Activated CD8-positive, alpha-beta memory T cell treated with anti-CD3 and anti-CD28 coated beads for 36 hours (primary cell): ENCODE data around the gene MKX. TPM values are rescaled to one million over a fixed set of nuclear protein-coding genes. Genes with fewer than 3 reads are reported as not detected.

ENCODE experiments used
- CTCF ChIA-PET: fragments of 350-600 bp; sonication (Branson Sonifier 250); formaldehyde crosslinking; loops from one replicate; lab custom pipeline; 2021; ENCODE audit warnings: antibody characterized with exemption; lab: Charles Lee
- POLR2A ChIA-PET: fragments of 350-600 bp; sonication (Branson Sonifier 250); formaldehyde crosslinking; loops from one replicate; lab custom pipeline; 2021; ENCODE audit warnings: antibody characterized with exemption; lab: Charles Lee
- total RNA-seq, 2 experiments: library from RNA; stranded (reverse); gene quantifications; one replicate each; pipeline ENCODE4 v1.2.3, GENCODE V29; 2021

The MKX gene
- total RNA-seq = under 1 TPM; 0.27 to 0.30 TPM

- ChIA-PET POLR2A (no interaction called here), CTCF (no interaction called here)
Observed at GRCh38 chr10:27745732-27746396, at the start of gene MKX. MKX (minus strand) TSS chr10:27745819; CDS start chr10:27743415, 2,404 bp downstream.

GRCh38 chr10:27794157-27794556 is 48.5 kb upstream of the MKX start:
- CTCF ChIA-PET = no interaction called here
- POLR2A ChIA-PET = no interaction called here

GRCh38 chr10:27792216-27792615 is 46.6 kb upstream of the MKX start:
- ChIA-PET CTCF (no interaction called here), POLR2A (no interaction called here)

- POLR2A ChIA-PET = no interaction called here
- CTCF ChIA-PET = interaction anchor here (0.5 to 1.7 kb wide), 4 partner anchors 14 to 595 kb away, joined by 3 to 5 read pairs (median 3); no protein-coding TSS in a partner anchor
Observed at GRCh38 chr10:27784272-27784671, 38.7 kb upstream of the MKX start.

- POLR2A ChIA-PET = no interaction called here
- CTCF ChIA-PET = interaction anchor here (0.5 to 1.7 kb wide), 4 partner anchors 13 to 596 kb away, joined by 3 to 5 read pairs (median 3); no protein-coding TSS in a partner anchor
Observed at GRCh38 chr10:27783660-27784059, 38.0 kb upstream of the MKX start.

- ChIA-PET CTCF (no interaction called here), POLR2A (no interaction called here)
Observed at GRCh38 chr10:27779462-27780015, 33.9 kb upstream of the MKX start.

- POLR2A ChIA-PET = no interaction called here
Observed at GRCh38 chr10:27774831-27775230, 29.2 kb upstream of the MKX start.

GRCh38 chr10:27771231-27771630 is 25.6 kb upstream of the MKX start:
- POLR2A ChIA-PET = no interaction called here
- CTCF ChIA-PET = interaction anchor here (1.0 kb wide), 1 partner anchor 13 kb away, joined by 3 read pairs; no protein-coding TSS in a partner anchor

More at GRCh38 chr10:27774831-27775230, 29.2 kb upstream of the MKX start:
- CTCF ChIA-PET = no interaction called here

GRCh38 chr10:27770181-27770580 is 24.6 kb upstream of the MKX start:
- ChIA-PET POLR2A (no interaction called here), CTCF (interaction anchor here (1.0 kb wide), 1 partner anchor 14 kb away, joined by 3 read pairs; no protein-coding TSS in a partner anchor)

GRCh38 chr10:27760867-27761266 is 15.2 kb upstream of the MKX start:
- ChIA-PET POLR2A (no interaction called here), CTCF (no interaction called here)

GRCh38 chr10:27759483-27760272 is 14.1 kb upstream of the MKX start:
- ChIA-PET POLR2A (no interaction called here), CTCF (no interaction called here)

- POLR2A ChIA-PET = no interaction called here
- CTCF ChIA-PET = no interaction called here
Observed at GRCh38 chr10:27752673-27753237, 7.1 kb upstream of the MKX start.

GRCh38 chr10:27748601-27749000 is 3.0 kb upstream of the MKX start:
- ChIA-PET POLR2A (no interaction called here), CTCF (no interaction called here)

GRCh38 chr10:27747096-27747451 is 1.5 kb upstream of the MKX start:
- POLR2A ChIA-PET = no interaction called here
- CTCF ChIA-PET = no interaction called here

GRCh38 chr10:27746397-27747095 is 927 bp upstream of the MKX start:
- ChIA-PET POLR2A (no interaction called here), CTCF (no interaction called here)

- POLR2A ChIA-PET = no interaction called here
- CTCF ChIA-PET = interaction anchor here (0.7 kb wide), 1 partner anchor 441 kb away, joined by 3 read pairs; no protein-coding TSS in a partner anchor
Observed at GRCh38 chr10:27744802-27745731, 552 bp downstream of the MKX start.

- ChIA-PET POLR2A (no interaction called here), CTCF (interaction anchor here (0.7 to 1.2 kb wide), 4 partner anchors 10 to 444 kb away, joined by 3 read pairs; no protein-coding TSS in a partner anchor)
Observed at GRCh38 chr10:27743877-27744801, 1.5 kb downstream of the MKX start.
